ENCODE measurements around the gene SELENOK.

GRCh38 chr3:53919741-53920140, 28.1 kb upstream of the SELENOK start:
- TF ChIP-seq CTCF (IDR thresholded peaks at IDR 0.05) (no peak), POLR2A (IDR thresholded peaks at IDR 0.05) (no peak), POLR2AphosphoS5 (IDR thresholded peaks at IDR 0.05) (no peak)

Data from suprapubic skin (tissue), 4 donors.